ENCODE results near the gene YKT6.

DNA sequence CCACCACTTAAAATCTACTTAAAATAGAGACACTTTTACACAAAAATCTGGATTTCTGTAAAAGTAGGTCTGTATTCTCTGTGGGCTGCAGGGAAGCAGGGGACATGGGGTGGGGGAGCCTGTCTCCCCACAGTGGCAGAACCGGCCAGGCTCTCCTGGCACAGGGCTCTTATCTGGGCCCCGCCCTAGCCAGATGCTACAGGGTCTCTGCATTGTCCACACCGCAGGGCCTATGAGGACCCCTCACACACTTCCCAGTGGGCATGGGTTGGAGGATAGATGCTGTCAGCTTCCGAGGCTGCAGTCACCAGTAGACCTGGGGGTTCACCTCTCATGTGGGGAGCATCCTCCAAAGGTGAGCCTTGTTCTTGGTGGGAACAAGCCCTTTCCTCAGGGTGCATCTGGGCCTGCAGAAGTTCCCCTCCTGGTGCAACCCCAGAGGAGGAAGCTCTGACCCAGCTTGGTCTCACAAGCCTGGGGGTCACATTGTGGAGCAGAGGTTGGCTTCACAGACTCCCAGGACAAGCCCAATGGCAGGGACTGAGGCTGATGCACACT lies 44.2 kb upstream of the YKT6 start:
- TF ChIP-seq TAF1 (IDR thresholded peaks at IDR 0.05; ENCODE audit: low read depth) = no peak
- TF ChIP-seq CREB1 (IDR thresholded peaks at IDR 0.05; ENCODE audit: low read depth) = no peak
- TF ChIP-seq CEBPB (IDR thresholded peaks at IDR 0.05) = no peak
- no peak for TF ChIP-seq EP300 (IDR thresholded peaks at IDR 0.05; ENCODE audit: borderline replicate concordance)
- TF ChIP-seq EGR1 (IDR thresholded peaks at IDR 0.05) = no peak
- TF ChIP-seq FOXM1 (IDR thresholded peaks at IDR 0.05; ENCODE audit: borderline replicate concordance, low read depth) = no peak
- TF ChIP-seq MAX (IDR thresholded peaks at IDR 0.05) = no peak
- no peak for TF ChIP-seq YY1 (IDR thresholded peaks at IDR 0.05; ENCODE audit: low read depth)
- TF ChIP-seq TCF12 (IDR thresholded peaks at IDR 0.05; ENCODE audit: low read depth) = no peak

Data from Ishikawa (cell line).